ENCODE data around the gene DEFB132.

- TF ChIP-seq CTCF (IDR thresholded peaks at IDR 0.05; ENCODE audit: low read depth, low read length) (no peak), EZH2phosphoT487 (IDR thresholded peaks at IDR 0.05; ENCODE audit: low read depth) (no peak)
Observed at GRCh38 chr20:259981-260380, 2.5 kb downstream of the DEFB132 start.

Data from OCI-LY3 (cell line).